NCI-H446 (cell line): ENCODE data around the gene SCARF2.
A peak's percentile ranks its signal among the peaks of the same experiment; 100 is the strongest.
"Not testable (repeated sequence)": the region's sequence is repeated elsewhere in the genome, so short reads cannot be mapped to it uniquely, and the experiment has no call there.

Experiments used
- DNase-seq, 2 experiments: peaks; one replicate each; lab custom pipeline; 2025; lab: John Stamatoyannopoulos, UW

SCARF2 gene

DNA sequence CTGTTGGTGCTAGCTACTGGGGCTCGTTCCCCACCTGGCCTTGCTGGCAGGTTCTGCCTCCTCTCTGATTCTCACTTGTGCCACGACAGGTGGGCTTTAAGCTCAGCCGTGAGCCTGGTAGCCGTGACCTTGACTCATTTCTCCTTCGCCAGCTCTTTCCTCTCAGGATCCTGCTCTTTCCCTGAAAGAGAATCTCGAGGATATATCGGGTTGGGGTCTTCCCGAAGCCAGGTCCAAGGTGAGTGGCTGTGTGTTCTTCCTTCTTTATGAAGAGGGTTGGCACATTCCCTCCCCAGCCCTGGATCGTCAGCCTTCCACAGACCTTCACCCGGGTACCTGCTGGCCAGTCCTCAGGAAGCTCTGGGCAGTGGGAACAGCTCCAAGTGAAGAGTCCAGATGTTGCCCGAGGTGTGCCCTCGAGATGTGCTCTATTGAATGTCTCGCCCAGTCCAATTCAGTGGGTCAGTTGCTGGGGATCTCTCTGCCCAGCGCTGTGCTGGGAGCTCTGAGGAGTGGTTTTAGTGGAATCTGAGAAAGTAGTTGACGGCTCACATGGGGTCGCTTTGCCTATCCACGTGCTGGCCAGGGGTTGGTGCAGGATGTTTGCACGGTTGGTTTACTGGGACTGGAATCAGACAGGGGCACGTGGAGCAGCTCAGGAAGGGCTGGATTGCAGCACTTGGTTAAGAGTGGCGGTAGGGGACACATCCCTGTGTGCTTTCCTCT, 42.3 kb downstream of the SCARF2 start:
- no peak for DNase-seq

DNA sequence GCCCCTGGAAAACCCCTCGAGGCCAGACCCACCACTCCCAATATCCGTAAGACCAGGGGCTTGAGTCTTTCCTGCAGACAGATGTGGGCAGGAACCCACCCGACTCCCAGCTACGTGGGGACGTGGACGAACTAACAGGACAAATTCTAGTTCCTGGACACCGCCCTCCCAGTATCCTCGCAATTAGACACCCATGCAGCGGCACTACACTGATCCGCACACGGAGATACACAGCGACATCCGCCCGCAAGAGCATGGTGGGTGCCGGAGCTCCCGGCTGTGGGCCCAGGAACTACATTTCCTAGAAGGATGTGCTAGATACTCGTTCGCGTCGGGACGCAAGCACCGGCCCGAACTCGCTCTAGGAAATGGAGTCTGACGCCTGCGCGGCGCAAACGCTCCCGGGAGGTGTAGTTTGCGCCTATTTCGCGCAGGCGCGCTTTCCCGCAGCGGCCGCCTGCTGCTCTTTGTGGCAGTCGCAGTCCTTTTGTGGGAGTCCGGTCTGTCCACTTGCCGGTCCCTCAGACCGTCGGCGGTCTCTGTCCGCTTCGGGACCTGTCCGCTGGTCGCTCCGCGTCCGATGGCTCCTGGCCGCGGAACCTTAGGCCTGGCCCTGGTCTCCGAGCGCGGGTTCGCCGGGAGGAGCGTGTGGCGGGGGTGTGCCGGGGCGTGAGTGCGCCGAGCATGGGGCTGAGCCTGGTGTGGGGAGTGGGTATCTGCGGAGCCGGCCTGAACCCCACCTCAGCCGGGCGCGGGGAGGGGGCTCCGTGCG, 43.7 kb downstream of the SCARF2 start, which contains the start of gene ZNF74:
TSS of gene ZNF74 (plus strand) at position 447 of the 772 bp plus-strand sequence. CDS start 478 bp downstream, outside the sequence.
- DNase-seq, result peak; percentile 75 to 96

DNA sequence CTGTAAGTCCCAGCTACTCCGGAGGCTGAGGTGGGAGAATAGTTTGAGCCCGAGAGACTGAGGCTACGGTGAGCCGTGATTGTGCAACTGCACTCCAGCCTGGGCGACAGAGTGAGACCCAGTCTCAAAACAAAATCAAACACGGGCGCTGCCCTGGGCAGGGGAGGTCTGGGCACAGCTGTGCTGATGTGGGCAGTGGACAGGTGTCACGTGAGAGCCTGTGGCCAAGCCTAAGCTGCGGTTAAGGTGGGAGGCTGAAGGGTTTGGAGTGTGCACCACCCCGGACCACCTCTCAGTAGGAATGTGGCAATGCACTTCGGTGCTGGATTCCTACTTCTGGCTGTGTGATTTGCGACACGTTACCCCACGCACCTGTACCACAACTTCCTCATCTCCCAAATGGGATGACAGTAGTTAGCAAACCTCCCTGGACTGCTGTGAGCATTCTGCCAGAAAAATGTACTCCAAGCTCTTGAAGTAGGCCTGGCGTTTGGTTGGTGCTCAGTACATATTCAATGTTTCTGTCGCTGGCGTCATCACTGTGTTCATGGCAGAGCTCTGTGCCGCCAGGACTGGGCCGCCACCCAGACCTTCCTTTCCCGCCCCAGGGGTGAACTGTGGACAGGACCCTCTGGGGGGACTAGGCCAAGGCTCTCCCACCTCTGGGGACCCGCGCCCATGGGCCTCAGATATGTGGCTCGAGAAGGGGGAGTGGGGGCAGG, 44.5 kb downstream of the SCARF2 start:
- no peak for DNase-seq

DNA sequence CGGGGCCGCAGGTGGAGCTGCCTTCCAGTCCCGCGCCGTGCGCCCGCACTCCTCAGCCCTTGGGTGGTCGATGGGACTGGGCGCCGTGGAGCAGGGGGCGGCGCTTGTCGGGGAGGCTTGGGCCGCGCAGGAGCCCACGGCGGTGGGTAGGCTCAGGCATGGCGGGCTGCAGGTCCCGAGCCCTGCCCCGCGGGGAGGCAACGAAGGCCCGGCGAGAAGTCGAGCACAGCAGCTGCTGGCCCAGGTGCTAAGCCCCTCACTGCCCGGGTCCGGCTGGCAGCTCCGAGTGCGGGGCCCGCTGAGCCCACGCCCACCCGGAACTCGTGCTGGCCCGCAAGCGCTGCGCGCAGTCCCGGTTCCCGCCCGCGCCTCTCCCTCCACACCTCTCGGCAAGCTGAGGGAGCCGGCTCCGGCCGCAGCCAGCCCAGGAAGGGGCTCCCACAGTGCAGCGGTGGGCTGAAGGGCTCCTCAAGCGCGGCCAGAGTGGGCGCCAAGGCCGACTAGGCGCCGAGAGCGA, 45.2 kb downstream of the SCARF2 start:
- DNase-seq, result not testable (repeated sequence)

DNA sequence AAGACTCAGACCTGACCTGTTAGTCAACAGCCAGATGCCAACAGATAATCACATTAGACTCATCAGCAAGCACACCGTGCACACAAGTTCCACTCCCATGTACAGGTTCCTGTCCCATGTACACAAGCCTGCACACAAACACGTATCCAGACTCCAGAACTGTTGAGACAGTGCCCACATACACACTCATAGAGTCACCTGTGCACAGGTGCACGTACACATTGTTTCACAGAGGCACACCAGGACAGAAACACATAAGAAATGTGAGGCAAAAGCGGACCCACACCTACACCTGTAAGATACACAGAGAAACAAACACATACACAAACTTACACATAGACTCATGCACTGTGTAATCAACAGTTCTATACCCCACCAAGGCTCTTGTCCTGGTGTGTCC, 46.4 kb downstream of the SCARF2 start:
- DNase-seq, result no peak

DNA sequence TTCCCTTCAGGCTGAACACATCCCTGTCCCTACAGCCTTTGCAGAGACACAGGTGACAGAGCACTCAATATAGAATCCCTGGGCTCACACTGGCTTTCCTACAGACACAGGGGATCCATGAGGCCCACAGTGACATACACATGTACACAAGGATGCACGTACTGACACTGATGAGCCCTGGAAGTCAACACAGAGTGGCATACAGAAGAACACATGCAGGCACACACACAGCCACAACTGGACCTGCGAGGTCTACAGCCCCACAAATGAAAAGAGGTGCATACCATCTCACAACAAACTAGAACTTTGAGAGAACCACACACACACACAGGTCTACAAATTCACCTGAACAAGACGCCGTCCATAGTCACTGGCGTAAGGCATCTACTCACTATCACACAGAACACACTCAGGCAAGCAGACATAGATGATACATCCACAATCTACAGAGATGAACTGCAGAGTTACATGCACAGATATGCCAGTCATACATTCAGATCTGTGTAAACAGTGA, 47.2 kb downstream of the SCARF2 start:
- no peak for DNase-seq

DNA sequence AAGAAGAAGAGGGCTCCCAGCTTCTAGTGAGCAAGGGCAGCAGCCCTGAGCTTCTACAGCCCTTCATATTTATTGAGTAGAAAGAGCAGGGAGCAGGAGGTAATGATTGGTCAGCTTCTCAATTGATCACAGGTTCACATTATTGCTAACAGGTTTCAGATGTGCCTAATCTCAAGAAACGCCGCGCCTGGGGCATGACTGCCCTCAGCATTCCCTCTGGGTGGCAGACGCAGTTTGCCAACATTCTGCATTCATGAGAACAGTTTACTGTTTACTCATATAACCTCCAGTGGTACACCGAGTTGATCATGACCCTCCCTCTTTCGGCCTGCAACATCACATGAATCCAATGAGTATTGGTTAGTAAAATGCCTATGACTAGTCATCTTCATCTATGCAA, 48.3 kb downstream of the SCARF2 start:
- no peak for DNase-seq

DNA sequence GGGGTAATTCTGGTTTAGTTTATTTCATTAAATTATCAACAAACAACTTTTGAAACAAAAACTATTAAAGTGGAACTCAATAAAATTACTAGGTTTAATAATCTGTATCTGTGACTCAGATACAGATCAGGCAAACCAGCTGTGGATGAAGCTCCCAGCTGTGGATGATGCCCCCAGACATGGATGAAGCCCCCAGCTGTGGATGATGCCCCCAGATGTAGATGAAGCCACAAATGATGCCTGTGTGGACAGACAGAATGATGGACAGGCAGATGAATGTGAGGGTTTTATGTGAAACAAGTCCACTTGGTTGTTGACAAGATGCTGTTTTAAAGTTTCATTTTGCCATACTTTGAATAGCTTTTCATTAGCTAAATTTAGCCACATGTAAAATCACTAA, 49.4 kb downstream of the SCARF2 start:
- no peak for DNase-seq

DNA sequence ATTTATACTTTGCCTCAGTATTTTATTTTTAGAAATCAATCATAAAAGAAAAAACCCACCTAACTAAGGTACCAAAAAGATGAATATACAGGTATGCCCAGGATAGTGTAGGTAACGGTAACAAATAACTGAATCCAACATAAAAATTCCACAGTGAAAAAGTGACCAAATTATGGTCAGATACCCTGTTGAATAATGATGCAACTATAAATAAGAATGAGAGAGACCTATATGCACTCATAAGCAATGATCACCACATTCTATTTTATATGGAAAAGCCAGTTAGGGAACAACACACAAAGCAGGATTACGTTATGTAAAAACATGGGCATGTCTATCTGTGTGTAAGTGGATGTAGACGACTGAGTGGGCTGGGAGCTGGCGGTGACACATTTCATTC, 50.7 kb downstream of the SCARF2 start:
- no peak for DNase-seq

DNA sequence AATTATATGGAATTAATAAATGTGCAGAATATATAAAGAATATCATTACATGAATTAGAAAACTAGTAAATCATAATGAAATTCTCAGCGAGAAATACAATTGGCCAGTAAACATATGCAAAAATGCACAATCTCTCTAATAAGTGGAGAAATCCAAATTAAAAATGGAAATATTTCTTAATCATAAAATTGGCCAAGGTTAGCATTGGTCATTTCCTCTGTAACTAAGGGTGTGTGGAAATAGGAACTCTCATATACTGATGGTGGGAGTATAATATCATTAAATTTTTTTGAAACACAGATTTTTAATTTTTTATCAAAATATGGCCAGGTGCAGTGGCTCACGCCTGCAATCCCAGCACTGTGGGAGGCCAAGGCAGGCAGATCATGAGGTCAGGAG, 51.3 kb downstream of the SCARF2 start:
- DNase-seq, result no peak

DNA sequence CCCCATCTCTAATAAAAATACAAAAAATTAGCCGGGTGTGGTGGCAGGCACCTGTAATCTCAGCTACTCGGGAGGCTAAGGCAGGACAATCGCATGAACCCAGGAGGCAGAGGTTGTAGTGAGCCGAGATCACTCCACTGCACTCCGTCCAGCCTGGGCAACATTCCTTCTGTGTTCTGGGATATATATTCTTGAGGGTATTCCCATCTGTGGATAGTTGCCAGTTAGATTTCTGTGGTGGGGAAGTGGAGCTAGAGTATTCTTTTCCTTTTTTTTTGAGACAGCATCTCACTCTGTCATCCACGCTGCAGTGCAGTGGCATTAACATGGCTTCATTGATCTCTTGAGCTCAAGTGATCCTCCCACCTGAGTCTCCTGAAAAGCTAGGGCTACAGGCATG, 52.8 kb downstream of the SCARF2 start:
- no peak for DNase-seq

DNA sequence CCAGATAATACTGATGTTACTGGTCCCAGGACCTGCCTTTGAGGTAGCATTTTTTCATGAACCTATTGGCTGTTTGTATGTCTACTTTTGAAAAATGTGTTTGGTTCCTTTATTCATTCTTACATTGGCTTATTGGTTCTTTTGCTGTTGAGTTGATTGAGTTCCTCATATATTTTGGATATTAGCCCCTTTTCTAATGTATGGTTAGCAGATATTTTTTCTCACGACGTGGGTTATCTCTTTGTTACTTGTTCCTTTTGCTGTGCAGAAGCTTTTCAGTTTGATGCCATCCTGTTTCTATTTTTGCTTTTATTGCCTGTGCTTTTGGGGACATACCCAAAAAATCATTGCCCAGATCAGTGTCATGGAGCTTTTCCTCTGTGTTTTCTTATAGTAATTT, 53.5 kb downstream of the SCARF2 start:
- DNase-seq, result no peak

DNA sequence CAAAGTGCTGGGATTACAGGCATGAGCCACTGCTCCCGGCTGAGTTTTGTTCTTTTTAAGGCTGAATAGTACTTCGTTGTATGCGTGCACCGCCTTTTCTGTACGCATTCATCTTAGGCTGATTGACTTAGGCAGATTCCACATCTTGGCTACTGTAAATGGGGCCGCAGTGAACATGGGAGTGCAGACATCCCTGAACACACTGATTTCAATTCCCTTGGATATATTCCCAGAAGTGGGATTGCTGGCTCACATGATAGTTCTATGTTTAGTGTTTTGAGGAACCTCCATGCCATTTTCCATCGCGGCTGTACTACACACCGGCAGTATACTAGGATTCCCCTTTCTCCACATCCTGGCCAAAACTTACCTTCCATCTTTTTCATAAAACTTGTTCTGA, 54.1 kb downstream of the SCARF2 start:
- DNase-seq, result no peak

DNA sequence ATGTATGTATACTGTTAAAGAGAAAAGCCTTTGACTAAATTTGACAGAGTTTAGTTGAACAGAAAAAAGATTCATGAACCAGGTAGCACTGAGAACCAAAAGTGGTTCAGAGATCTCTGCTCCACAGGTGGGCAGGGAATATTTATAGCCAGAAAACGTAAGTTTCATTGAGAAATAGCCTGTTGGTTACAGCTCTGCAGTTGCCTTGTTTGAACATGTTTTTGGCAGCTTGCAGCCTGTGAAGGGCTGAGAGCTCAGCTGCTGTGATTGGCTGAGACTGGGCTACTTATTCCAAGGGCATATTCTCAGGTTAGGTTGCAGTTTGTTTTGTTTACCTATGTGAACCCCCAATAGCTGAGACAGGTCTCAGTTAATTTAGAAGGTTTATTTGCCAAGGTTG, 57.1 kb downstream of the SCARF2 start:
- no peak for DNase-seq

DNA sequence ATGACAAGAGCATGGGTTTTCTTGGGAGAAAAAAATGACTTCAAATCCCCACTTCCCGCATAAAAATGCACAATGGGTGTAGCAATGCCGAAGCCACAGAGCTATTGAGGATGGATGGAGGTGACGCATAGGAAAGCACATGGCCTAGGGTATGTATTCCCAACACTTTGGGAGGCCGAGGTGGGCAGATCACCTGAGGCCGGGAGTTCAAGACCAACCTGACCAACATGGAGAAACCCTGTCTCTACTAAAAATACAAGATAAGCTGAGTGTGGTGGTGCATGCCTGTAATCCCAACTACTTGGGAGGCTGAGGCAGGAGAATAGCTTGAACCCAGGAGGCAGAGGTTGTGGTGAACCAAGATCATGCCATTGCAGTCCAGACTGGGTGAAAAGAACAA, 58.9 kb downstream of the SCARF2 start:
- DNase-seq, result not testable (repeated sequence)

DNA sequence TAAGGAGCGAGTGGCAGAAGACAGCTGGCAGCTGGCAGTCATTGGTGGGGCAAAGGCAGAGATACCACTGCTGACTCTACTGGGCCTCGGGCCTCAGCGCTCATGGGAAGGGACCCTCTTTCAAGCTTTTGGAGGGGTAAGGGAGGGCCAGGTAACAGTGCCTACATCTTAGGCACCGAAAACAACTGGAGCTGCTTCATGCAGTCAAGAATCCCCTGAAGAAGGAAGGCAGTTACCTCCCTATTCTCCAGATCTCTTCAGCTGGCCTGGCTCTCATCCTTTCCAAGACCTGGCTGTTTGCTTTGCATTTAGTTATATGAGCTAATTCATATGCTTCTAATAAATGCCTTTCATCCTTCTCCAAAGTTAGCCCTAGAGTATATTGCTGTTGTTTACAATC, 59.5 kb downstream of the SCARF2 start:
- DNase-seq, result no peak

DNA sequence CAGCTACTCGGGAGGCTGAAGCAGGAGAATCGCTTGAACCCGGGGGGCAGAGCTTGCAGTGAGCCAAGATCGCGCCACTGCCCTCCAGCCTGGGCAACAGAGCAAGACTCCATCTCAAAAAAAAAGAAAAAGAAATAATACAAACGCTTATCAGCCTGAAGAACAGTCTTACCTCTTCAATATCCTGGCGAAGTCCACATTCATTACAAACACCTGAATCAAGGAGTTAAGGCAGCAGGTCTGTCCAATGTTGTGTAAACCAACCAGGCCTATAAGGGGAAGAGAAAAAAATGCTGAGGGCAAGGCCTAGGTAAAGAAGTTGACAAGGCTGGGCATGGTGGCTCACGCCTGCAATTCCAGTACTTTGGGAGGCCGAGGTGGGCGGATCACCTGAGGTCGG, 60.6 kb downstream of the SCARF2 start:
- not testable (repeated sequence) for DNase-seq

DNA sequence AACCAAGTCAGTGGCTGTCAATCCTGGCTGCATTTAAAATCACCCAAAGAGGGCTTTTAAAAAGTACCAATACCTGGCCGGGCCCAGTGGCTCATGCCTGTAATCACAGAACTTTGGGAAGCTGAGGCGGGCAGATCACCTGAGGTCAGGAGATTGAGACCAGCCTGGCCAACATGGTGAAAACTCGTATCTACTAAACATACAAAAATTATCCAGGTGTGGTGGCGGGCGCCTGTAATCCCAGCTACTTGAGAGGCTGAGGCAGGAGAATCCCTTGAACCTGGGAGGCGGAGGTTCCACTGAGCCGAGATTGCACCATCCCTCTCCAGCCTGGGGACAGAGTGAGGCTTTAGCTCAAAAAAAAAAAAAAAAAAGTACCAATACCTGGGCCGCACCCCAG, 61.3 kb downstream of the SCARF2 start:
- not testable (repeated sequence) for DNase-seq
